ENCODE results near the gene HDAC10. TPM values are rescaled to one million over a fixed set of nuclear protein-coding genes. Genes with fewer than 3 reads are reported as not detected.

HDAC10 gene
- total RNA-seq, 1 experiment from 2014 or later = 52.9 TPM

GRCh38 chr22:50269573-50269969 lies 18.5 kb upstream of the HDAC10 start:
- DNase-seq = no peak
- Mint-ChIP-seq H3K27me3 (ENCODE audit: unreplicated experiment) (no peaks in the 10 kb centered on the region), H3K4me3 (ENCODE audit: low read depth, unreplicated experiment) (peak overlapping the region; percentile 63), H3K27ac (ENCODE audit: unreplicated experiment) (no peak overlapping the region), H3K9me3 (ENCODE audit: low read depth, unreplicated experiment) (no peaks in the 10 kb centered on the region), H3K36me3 (ENCODE audit: insufficient read depth, unreplicated experiment) (peaks cover 47% of the 10 kb centered on the region), H3K4me1 (ENCODE audit: low read depth, unreplicated experiment) (peaks cover 25% of the 10 kb centered on the region)
- no peak for TF ChIP-seq CTCF (IDR thresholded peaks at IDR 0.05; ENCODE audit: unreplicated experiment)
- intact Hi-C loops (cut with micrococcal nuclease; ENCODE audit: unreplicated experiment) = no loop called here
- CTCF ChIA-PET = interaction anchor here (0.6 kb wide), 1 partner anchor 87 kb away, joined by 5 read pairs; no protein-coding TSS in a partner anchor
- no TSS peak for BruUV-seq (replicated peaks)

- BruUV-seq (replicated peaks) = no TSS peak
- CTCF ChIA-PET = no interaction called here
- TF ChIP-seq CTCF (IDR thresholded peaks at IDR 0.05; ENCODE audit: unreplicated experiment) = no peak
- Mint-ChIP-seq H3K36me3 (ENCODE audit: insufficient read depth, unreplicated experiment) (peaks cover 41% of the 10 kb centered on the region), H3K9me3 (ENCODE audit: low read depth, unreplicated experiment) (no peaks in the 10 kb centered on the region), H3K27ac (ENCODE audit: unreplicated experiment) (no peak overlapping the region), H3K27me3 (ENCODE audit: unreplicated experiment) (no peaks in the 10 kb centered on the region), H3K4me3 (ENCODE audit: low read depth, unreplicated experiment) (peak overlapping the region; percentile 63), H3K4me1 (ENCODE audit: low read depth, unreplicated experiment) (peaks cover 17% of the 10 kb centered on the region)
- DNase-seq = peak; percentile 62
- intact Hi-C loops (cut with micrococcal nuclease; ENCODE audit: unreplicated experiment) = no loop called here
These were observed 17.6 kb upstream of the HDAC10 start for GRCh38 chr22:50268655-50269113.

GRCh38 chr22:50267591-50268390 lies 16.7 kb upstream of the HDAC10 start:
- Mint-ChIP-seq H3K27ac (ENCODE audit: unreplicated experiment) (no peak overlapping the region), H3K36me3 (ENCODE audit: insufficient read depth, unreplicated experiment) (peaks cover 35% of the 10 kb centered on the region), H3K4me3 (ENCODE audit: low read depth, unreplicated experiment) (no peak overlapping the region), H3K9me3 (ENCODE audit: low read depth, unreplicated experiment) (no peaks in the 10 kb centered on the region), H3K27me3 (ENCODE audit: unreplicated experiment) (no peaks in the 10 kb centered on the region), H3K4me1 (ENCODE audit: low read depth, unreplicated experiment) (peaks cover 14% of the 10 kb centered on the region)
- intact Hi-C loops (cut with micrococcal nuclease; ENCODE audit: unreplicated experiment) = no loop called here
- BruUV-seq (replicated peaks) = no TSS peak
- no peak for TF ChIP-seq CTCF (IDR thresholded peaks at IDR 0.05; ENCODE audit: unreplicated experiment)
- CTCF ChIA-PET = no interaction called here
- no peak for DNase-seq

GRCh38 chr22:50266994-50267393 lies 15.9 kb upstream of the HDAC10 start:
- intact Hi-C loops (cut with micrococcal nuclease; ENCODE audit: unreplicated experiment) = no loop called here
- no TSS peak for BruUV-seq (replicated peaks)
- no peak for TF ChIP-seq CTCF (IDR thresholded peaks at IDR 0.05; ENCODE audit: unreplicated experiment)
- no peaks in the 10 kb centered on the region for H3K9me3 Mint-ChIP-seq (ENCODE audit: low read depth, unreplicated experiment)
- H3K27me3 Mint-ChIP-seq (ENCODE audit: unreplicated experiment) = no peaks in the 10 kb centered on the region
- peaks cover 21% of the 10 kb centered on the region for H3K4me1 Mint-ChIP-seq (ENCODE audit: low read depth, unreplicated experiment)
- H3K36me3 Mint-ChIP-seq (ENCODE audit: insufficient read depth, unreplicated experiment) = peaks cover 35% of the 10 kb centered on the region
- CTCF ChIA-PET = no interaction called here
- no peak overlapping the region for H3K4me3 Mint-ChIP-seq (ENCODE audit: low read depth, unreplicated experiment)
- no peak for DNase-seq
- H3K27ac Mint-ChIP-seq (ENCODE audit: unreplicated experiment) = no peak overlapping the region
